GM12878 (cell line): ENCODE data around the gene ISLR2. TPM values are rescaled to one million over a fixed set of nuclear protein-coding genes. Genes with fewer than 3 reads are reported as not detected.
"Not testable (repeated sequence)": the region's sequence is repeated elsewhere in the genome, so short reads cannot be mapped to it uniquely, and the experiment has no call there.

Source experiments
- ATAC-seq: fragments of 200-7000 bp; cut with Tn5 transposase; 3 replicates; pipeline ENCODE4 v1.9.1; 2020; ENCODE audit warnings: mild to moderate bottlenecking, moderate library complexity
- BruUV-seq: library from RNA; stranded (reverse); fragments of 400-500 nt; replicated peaks from 2 replicates; lab custom pipeline; 2021; lab: Mats Ljungman, UMichigan
- CTCF ChIA-PET: fragments of 300-600 bp; sonication (Branson Sonifier 250); formaldehyde crosslinking; extraction: SDS; loops from one replicate; lab custom pipeline; 2021; ENCODE audit warnings: inconsistent platforms; lab: Yijun Ruan, JAX
- POLR2A ChIA-PET: fragments of 350-600 bp; formaldehyde crosslinking; extraction: SDS; loops from one replicate; lab custom pipeline; 2021; ENCODE audit warnings: inconsistent platforms; lab: Charles Lee
- RAD21 ChIA-PET: fragments of 300-600 bp; sonication (Branson Sonifier 250); formaldehyde crosslinking; loops from one replicate; lab custom pipeline; 2023; ENCODE audit warnings: antibody characterized with exemption; ENCODE audit not compliant: unreplicated experiment; lab: Charles Lee
- SMC1A ChIA-PET: fragments of 300-600 bp; sonication (Branson Sonifier 250); formaldehyde crosslinking; loops from one replicate; lab custom pipeline; 2023; ENCODE audit not compliant: unreplicated experiment, uncharacterized antibody; lab: Charles Lee
- DNase-seq: peaks from one replicate; pipeline ENCODE4 v3.0.0-alpha.2; 2011; ENCODE audit warnings: low read depth, low spot score
- FAIRE-seq: peaks from 3 replicates; lab custom pipeline; 2011; peaks lifted over from hg19 to GRCh38; lab: Jason Lieb, UNC
- H2AFZ ChIP-seq: 2 replicates; pipeline ENCODE4 v1.6.0; 2011; ENCODE audit warnings: low read depth, low read length, control low read depth; ENCODE audit not compliant: control insufficient read depth
- H3K27ac ChIP-seq: 2 replicates; pipeline ENCODE4 v1.5.1; 2011; ENCODE audit warnings: control low read depth; ENCODE audit not compliant: control insufficient read depth, insufficient read depth
- H3K27me3 ChIP-seq, 2 experiments: replicated peaks in 1 of 2; 2 replicates each; pipeline versions ENCODE4 v1.6.0 to v1.6.1; 2011; ENCODE audit warnings: low read length in 1 of 2; ENCODE audit not compliant: control insufficient read depth in 2 of 2, insufficient read depth in 2 of 2
- H3K36me3 ChIP-seq, 2 experiments: 2 replicates each; pipeline ENCODE4 v1.5.1; 2011; ENCODE audit warnings: low read length in 1 of 2; ENCODE audit not compliant: control insufficient read depth in 2 of 2, insufficient read depth in 2 of 2
- H3K4me1 ChIP-seq: 2 replicates; pipeline ENCODE4 v1.6.1; 2011; ENCODE audit warnings: mild to moderate bottlenecking, low read length, moderate library complexity, mixed read lengths; ENCODE audit not compliant: control insufficient read depth, insufficient read depth
- H3K4me2 ChIP-seq: 2 replicates; pipeline ENCODE4 v1.6.0; 2011; ENCODE audit warnings: control low read depth; ENCODE audit not compliant: control insufficient read depth, insufficient read depth
- H3K4me3 ChIP-seq: fragments of 200-600 bp; sonication (generic); 2 replicates; pipeline ENCODE4 v1.5.1; 2016
- H3K79me2 ChIP-seq: 2 replicates; pipeline ENCODE4 v1.6.0; 2011; ENCODE audit warnings: low read length; ENCODE audit not compliant: control insufficient read depth, insufficient read depth
- H3K9ac ChIP-seq: 2 replicates; pipeline ENCODE4 v1.8.0; 2011; ENCODE audit warnings: low read length, control low read depth, mixed read lengths; ENCODE audit not compliant: control insufficient read depth, insufficient read depth
- H3K9me3 ChIP-seq: replicated peaks from 3 replicates; pipeline ENCODE4 v1.5.1; 2011; ENCODE audit warnings: mild to moderate bottlenecking, low read length; ENCODE audit not compliant: control insufficient read depth, insufficient read depth
- H4K20me1 ChIP-seq: 2 replicates; pipeline ENCODE4 v1.6.0; 2011; ENCODE audit not compliant: control insufficient read depth, insufficient read depth
- CREB1 ChIP-seq: IDR thresholded peaks from 2 replicates; pipeline ENCODE4 v1.6.1; 2012; ENCODE audit warnings: low read depth, mild to moderate bottlenecking, inconsistent platforms
- SP1 ChIP-seq: IDR thresholded peaks from one replicate; pipeline ENCODE4 v1.6.1; 2011; ENCODE audit warnings: low read depth, low read length
- ZNF24 ChIP-seq: fragments of 450-650 bp; IDR thresholded peaks from 2 replicates; pipeline ENCODE4 v1.6.1; 2017; ENCODE audit warnings: antibody characterized with exemption, mild to moderate bottlenecking
- WGBS: methylation state at CpG from one replicate; pipeline ENCODE4 v1.1.6; 2016; ENCODE audit warnings: low lambda C conversion rate; ENCODE audit not compliant: insufficient replicate concordance, insufficient coverage; ENCODE audit errors: missing lambda C conversion rate; 5-methylcytosine and 5-hydroxymethylcytosine counted together
- in situ Hi-C: fragments of 300-500 bp; cut with MboI; formaldehyde crosslinking; loops from 9 replicates; pipeline ENCODE4 v1.14.3; 2018; ENCODE audit warnings: mixed read lengths
- intact Hi-C: fragments of 100-400 bp; cut with micrococcal nuclease; formaldehyde crosslinking; loops from one replicate; pipeline ENCODE4 v1.14.2; 2022; ENCODE audit not compliant: unreplicated experiment
- polyA plus RNA-seq, 11 experiments: library from polyadenylated mRNA; depleted of rRNA in 4 of 11; unstranded in 6 of 11; stranded (reverse) in 5 of 11; fragments of >200 nt; fragmentation: Nextera tagmentation in 4 of 11; fragmentation: Illumina TruSeq in 1 of 11; extraction: Ambion mirVana in 4 of 11; extraction: Trizol in 1 of 11; gene quantifications; 1 replicate in 1 of 11; 2 replicates in 10 of 11; pipeline versions ENCODE4 v1.2.1 to v1.2.3, GENCODE V29; 2011 to 2016; ENCODE audit warnings: inconsistent platforms in 2 of 11, missing spikeins in 2 of 11, low read depth in 1 of 11
- total RNA-seq, 4 experiments: library from RNA; depleted of rRNA in 3 of 4; stranded (reverse); fragments of >200 nt in 3 of 4; fragmentation: Illumina TruSeq in 1 of 4; extraction: Trizol in 1 of 4; gene quantifications; 2 replicates each; pipeline versions ENCODE4 v1.2.1 to v1.2.3, GENCODE V29; 2013 to 2021
- TF ChIP-seq, protein P1 (sequence below), 3 experiments: IDR thresholded peaks in 2 of 3; conservative IDR thresholded peaks in 1 of 3; 2 replicates each; pipeline ENCODE4 v1.5.1; 2011; ENCODE audit warnings: low read depth in 3 of 3, low read length in 3 of 3, mild to moderate bottlenecking in 3 of 3, control low read depth in 2 of 3, moderate library complexity in 2 of 3, inconsistent platforms in 1 of 3, mixed read lengths in 1 of 3; ENCODE audit not compliant: control insufficient read depth in 2 of 3, insufficient read depth in 1 of 3; ENCODE audit errors: extremely low read depth in 1 of 3

ISLR2 gene
- total and polyA plus RNA-seq, 10 of the 15 experiments (the other 5 are each of a cell fraction or from before 2014, with no cell fraction given) = 0.04 to 0.21 (median 0.07) TPM; not detected in 4

DNA sequence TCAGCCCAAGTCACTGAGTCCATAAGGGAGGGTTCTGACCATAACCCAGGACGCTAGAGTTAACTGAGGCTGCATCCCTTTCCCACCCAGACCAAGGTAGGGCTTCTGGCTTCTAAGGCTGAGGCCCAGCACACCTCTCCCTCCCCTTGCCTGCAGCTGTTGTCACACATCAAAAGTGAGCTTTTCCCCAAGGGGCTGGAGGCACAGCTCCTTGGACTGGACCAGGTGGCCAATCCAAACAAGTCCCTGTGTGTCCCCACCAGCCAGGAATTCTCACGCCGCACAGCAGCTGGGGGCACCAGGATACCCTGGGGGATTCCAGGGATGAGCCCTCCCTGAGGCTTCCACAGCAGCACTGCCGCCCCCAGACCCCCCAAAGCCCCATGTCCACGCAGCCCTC, 22.3 kb upstream of the ISLR2 start (continued):
- TF ChIP-seq SP1 (no peak), ZNF24 (no peak), CREB1 (no peak)

DNA sequence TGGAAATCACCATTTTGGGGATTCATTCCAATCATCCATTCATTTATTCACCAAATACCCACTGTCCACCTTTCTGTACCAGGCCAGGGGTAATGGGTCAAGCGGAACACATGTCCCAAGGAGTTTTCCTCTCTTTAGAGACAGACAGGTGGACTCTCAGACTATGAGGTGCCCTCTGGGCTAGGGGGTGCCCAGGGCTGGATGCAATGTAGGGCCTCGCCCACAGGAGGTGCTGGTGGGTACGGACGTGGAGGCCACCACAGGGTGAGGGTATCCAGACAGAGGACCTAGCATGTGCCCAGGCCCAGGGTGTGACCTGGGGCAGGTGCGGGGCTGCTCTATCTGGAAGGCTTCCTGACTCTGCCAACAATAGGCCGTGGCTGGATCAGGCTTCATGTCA, 21.8 kb upstream of the ISLR2 start:
- BruUV-seq, H3K36me3 ChIP-seq, H4K20me1 ChIP-seq, H3K9ac ChIP-seq, H3K27me3 ChIP-seq, in situ Hi-C loops, POLR2A ChIA-PET, H3K4me1 ChIP-seq, H2AFZ ChIP-seq, H3K27ac ChIP-seq, H3K4me2 ChIP-seq, DNase-seq, RAD21 ChIA-PET, H3K9me3 ChIP-seq, H3K4me3 ChIP-seq, H3K79me2 ChIP-seq, SMC1A ChIA-PET, ATAC-seq, intact Hi-C loops: not testable (repeated sequence)
- TF ChIP-seq, protein P1, sequence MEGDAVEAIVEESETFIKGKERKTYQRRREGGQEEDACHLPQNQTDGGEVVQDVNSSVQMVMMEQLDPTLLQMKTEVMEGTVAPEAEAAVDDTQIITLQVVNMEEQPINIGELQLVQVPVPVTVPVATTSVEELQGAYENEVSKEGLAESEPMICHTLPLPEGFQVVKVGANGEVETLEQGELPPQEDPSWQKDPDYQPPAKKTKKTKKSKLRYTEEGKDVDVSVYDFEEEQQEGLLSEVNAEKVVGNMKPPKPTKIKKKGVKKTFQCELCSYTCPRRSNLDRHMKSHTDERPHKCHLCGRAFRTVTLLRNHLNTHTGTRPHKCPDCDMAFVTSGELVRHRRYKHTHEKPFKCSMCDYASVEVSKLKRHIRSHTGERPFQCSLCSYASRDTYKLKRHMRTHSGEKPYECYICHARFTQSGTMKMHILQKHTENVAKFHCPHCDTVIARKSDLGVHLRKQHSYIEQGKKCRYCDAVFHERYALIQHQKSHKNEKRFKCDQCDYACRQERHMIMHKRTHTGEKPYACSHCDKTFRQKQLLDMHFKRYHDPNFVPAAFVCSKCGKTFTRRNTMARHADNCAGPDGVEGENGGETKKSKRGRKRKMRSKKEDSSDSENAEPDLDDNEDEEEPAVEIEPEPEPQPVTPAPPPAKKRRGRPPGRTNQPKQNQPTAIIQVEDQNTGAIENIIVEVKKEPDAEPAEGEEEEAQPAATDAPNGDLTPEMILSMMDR (IDR thresholded peaks at IDR 0.05 in 2 of 3, conservative IDR thresholded peaks at IDR 0.05 in 1 of 3; ENCODE audit: control insufficient read depth in 2 of 3, extremely low read depth in 1 of 3, insufficient read depth in 1 of 3, low read depth in 3 of 3, low read length in 3 of 3) = 0 out of 6 replicates have a peak, but pooled peaks of 1 of the 3 experiments have one; percentile 6
- 26% methylated on average over 6 of the region's 6 CpGs for WGBS
- peak; percentile 35 for FAIRE-seq
- CTCF ChIA-PET = interaction anchor here (1.3 kb wide), 1 partner anchor 213 kb away, joined by 3 read pairs; no protein-coding TSS in a partner anchor
